Activated effector memory CD4-positive, alpha-beta T cell treated with Interleukin-2 at 50 U/mL for 16 hours (primary cell): Measurements from ENCODE around the gene GCAT.
A peak's percentile ranks its signal among the peaks of the same experiment; 100 is the strongest.
"Not testable (repeated sequence)": the region's sequence is repeated elsewhere in the genome, so short reads cannot be mapped to it uniquely, and the experiment has no call there.

ENCODE experiments used
- DNase-seq: peaks from one replicate; pipeline ENCODE4 v3.0.0-alpha.2; 2020

GCAT gene

GRCh38 chr22:37784829-37785495 is 22.8 kb upstream of the GCAT start:
- DNase-seq = no peak

- no peak for DNase-seq
Observed at GRCh38 chr22:37790234-37790633, 17.5 kb upstream of the GCAT start.

DNA sequence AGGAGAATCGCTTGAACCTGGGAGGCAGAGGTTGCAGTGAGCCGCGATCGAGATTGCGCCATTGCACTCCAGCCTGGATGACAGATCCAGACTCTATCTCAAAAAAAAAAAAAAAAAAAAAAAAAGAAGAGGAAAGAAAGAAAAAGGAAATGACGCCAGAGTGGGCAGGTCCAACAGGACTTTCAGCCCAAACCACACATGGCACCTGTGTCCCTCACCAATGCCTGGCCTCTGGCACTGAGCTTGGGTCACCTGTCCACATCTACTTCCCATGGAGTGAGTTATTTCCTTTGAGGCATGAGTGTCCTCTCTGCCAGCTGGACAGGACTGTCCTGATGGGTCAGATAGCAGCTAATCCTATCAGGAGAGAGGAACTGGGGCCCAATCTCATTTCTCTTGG is 15.2 kb upstream of the GCAT start:
- no peak for DNase-seq

DNA sequence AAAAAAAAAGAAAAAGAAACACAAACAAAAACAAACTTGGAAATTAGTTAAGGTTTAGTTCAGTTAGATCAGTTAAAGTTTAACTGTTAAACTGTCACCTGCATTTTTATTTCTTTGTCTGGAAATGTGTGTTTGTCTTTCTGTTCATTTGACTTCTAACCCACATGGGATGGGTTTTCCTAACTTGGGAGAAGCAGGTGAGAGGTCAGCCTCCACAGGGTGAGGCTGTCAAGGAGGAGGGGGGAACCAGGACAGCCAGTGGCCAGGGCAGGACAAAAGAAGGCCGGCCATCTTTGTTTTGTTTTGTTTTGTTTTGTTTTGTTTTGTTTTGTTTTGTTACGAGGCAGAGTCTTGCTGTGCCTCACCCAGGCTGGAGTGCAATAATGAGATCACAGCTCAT is 13.4 kb upstream of the GCAT start:
- DNase-seq = no peak

DNA sequence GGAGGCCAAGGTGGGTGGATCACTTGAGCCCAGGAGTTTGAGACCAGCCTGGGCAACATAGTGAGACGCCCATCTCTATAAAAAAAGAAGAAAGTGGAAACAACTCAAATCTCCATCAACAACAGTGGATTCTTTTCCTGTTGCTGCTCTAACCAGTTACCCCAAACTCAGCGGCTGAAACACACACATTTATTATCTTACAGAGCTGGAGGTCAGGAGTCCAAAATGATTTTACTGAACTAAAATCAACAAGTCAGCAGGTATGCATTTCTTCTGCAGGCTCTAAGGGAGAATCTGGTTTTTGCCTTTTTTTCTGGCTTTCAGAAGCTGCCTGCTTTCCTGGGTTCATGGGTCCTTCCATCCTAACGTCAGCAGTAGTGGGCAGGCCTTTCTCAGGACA is 11.7 kb upstream of the GCAT start:
- no peak for DNase-seq

DNA sequence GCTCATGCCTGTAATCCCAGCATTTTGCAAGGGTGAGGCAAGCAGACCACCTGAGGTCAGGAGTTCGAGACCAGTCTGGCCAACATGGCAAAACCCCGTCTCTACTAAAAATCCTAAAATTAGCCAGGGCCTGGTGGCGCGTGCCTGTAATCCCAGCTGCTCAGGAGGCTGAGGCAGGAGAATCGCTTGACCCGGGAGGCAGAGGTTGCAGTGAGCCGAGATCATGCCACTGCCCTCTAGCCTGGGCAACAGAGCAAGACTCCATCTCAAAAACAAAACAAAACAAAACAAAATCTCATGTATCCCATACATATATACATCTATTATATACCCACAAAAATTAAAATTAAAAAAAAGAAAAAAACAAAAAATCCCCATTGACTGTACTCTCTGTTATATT is 10.5 kb upstream of the GCAT start:
- DNase-seq = not testable (repeated sequence)

GRCh38 chr22:37797874-37798500 is 9.7 kb upstream of the GCAT start:
- no peak for DNase-seq

DNA sequence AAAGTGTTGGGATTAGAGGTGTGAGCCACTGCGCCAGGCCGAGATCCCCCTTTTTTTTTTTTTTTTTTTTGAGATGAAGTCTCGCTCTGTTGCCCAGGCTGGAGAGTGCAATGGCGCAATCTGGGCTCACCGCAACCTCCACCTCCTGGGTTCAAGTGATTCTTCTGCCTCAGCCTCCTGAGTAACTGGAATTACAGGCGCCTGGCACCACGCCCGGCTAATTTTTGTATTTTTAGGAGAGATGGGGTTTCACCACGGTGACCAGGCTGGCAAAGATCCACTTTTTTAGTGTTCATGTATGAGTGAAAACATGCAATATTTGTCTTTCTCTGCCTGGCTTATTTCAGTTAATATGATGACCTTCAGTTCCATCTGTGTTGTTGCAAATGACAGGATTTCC is 7.8 kb upstream of the GCAT start:
- DNase-seq = not testable (repeated sequence)

DNA sequence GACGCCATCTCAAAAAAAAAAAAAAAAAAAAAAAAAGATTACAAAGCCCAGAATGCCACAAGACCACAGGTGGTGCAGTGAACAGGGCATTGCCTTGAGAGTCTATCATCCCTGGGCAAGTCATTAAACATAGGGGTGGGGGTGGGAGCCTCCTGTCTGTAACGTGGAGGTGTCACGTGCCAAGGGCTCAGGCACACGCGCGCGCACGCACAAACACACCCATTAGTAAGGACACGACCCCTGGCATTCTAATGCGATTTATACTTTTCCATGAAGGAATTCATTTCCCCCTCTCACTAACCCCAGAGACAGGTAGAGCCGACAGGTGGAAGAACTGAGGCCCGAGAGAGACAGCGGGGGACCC is 5.8 kb upstream of the GCAT start:
- DNase-seq = no peak

- DNase-seq = no peak
Observed at GRCh38 chr22:37802310-37803194, 5.2 kb upstream of the GCAT start.

- DNase-seq = no peak
Observed at GRCh38 chr22:37803195-37803638, 4.5 kb upstream of the GCAT start.

- no peak for DNase-seq
Observed at GRCh38 chr22:37803639-37804351, 3.9 kb upstream of the GCAT start.

GRCh38 chr22:37804352-37804880 is 3.3 kb upstream of the GCAT start:
- no peak for DNase-seq

GRCh38 chr22:37804881-37805809 is 2.6 kb upstream of the GCAT start:
- DNase-seq = peak; percentile 47

DNA sequence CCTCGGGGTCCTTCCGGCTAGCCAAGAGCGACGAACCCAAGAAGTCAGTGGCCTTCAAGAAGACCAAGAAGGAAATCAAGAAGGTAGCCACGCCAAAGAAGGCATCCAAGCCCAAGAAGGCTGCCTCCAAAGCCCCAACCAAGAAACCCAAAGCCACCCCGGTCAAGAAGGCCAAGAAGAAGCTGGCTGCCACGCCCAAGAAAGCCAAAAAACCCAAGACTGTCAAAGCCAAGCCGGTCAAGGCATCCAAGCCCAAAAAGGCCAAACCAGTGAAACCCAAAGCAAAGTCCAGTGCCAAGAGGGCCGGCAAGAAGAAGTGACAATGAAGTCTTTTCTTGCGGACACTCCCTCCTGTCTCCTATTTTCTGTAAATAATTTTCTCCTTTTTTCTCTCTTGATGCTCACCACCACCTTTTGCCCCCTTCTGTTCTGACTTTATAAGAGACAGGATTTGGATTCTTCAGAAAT is 1.9 kb upstream of the GCAT start:
- DNase-seq = no peak

GRCh38 chr22:37806409-37807333 is 1.1 kb upstream of the GCAT start:
- DNase-seq = no peak

- DNase-seq = no peak
Observed at GRCh38 chr22:37808294-37808657, 542 bp downstream of the GCAT start.

DNA sequence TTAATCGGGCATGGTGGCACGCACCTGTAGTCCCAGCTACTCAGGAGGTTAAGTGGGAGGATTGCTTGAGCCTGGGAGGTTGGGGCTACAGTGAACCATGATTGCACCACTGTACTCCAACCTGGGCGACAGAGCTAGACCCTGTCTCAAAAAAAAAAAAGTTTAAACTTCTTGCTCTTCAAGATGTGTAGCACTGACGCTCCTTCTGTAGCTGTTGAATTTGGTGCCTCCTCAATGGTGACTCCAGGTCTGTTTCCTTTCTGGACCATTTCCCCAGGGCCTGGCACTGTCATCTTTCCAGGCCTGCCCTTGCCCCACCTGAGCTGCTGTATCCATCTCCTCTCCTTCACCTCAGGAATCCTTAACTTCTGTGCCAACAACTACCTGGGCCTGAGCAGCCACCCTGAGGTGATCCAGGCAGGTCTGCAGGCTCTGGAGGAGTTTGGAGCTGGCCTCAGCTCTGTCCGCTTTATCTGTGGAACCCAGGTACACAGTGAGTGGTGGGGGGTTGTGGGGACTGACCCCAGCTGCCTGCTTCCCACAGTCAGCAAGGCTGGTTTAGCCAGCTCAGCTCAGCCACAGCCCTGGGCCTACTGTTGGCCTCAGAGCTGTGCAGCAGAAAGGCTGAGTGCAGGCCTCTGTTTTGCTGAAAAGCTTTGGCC is 2.1 kb downstream of the GCAT start:
- DNase-seq = no peak

DNA sequence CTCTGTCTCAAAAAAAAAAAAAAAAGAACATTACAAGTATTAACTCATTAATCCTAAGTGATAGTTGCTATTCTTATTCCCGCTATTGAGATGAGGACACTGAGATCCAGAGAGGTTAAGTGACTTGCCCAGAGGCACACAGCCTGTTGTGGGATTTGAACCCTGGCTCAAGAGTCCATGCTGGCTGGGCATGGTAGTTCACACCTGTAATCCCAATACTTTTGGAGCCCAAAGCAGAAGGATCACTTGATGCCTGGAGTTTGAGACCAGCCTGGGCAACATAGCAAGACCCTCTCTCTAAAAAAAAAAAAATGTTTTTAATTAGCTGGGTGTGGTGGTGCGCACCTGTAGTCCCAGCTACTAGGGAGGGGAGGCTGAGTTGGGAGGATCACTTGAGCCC is 4.1 kb downstream of the GCAT start:
- DNase-seq = no peak
